ENCODE measurements around the gene NAPEPLD.
"Not testable (repeated sequence)": the region's sequence is repeated elsewhere in the genome, so short reads cannot be mapped to it uniquely, and the experiment has no call there.

GRCh38 chr7:103171695-103172414 is 23.0 kb upstream of the NAPEPLD start:
- not testable (repeated sequence) for TF ChIP-seq BACH2 (CRISPR knock-in tag; IDR thresholded peaks at IDR 0.05; ENCODE audit: borderline replicate concordance); ZNF565 (CRISPR knock-in tag; conservative IDR thresholded peaks at IDR 0.05; ENCODE audit: low read depth); RARB (CRISPR knock-in tag; IDR thresholded peaks at IDR 0.05); TSHZ2 (CRISPR knock-in tag; IDR thresholded peaks at IDR 0.05); ZFP30 (CRISPR knock-in tag; IDR thresholded peaks at IDR 0.05); CSDC2 (CRISPR knock-in tag; IDR thresholded peaks at IDR 0.05); ZFP3 (CRISPR knock-in tag; IDR thresholded peaks at IDR 0.05); PATZ1 (CRISPR knock-in tag; IDR thresholded peaks at IDR 0.05; ENCODE audit: borderline replicate concordance); TOX (CRISPR knock-in tag; IDR thresholded peaks at IDR 0.05; ENCODE audit: borderline replicate concordance); TCF4 (CRISPR knock-in tag; IDR thresholded peaks at IDR 0.05; ENCODE audit: borderline replicate concordance)
